Activated T-cell treated with anti-CD3 and anti-CD28 coated beads, Interleukin-2, amount 50 U/mL, for 4 hours (primary cell): ENCODE measurements around the gene MTR. TPM values are rescaled to one million over a fixed set of nuclear protein-coding genes. Genes with fewer than 3 reads are reported as not detected.
"Not testable (repeated sequence)": the region's sequence is repeated elsewhere in the genome, so short reads cannot be mapped to it uniquely, and the experiment has no call there.

ENCODE experiments used
- ATAC-seq, 2 donors: fragments of 200-7000 bp; cut with Tn5 transposase; one replicate each; pipeline ENCODE4 v1.10.0; 2021
- DNase-seq: peaks from one replicate; pipeline ENCODE4 v3.0.0-alpha.2; 2020
- H3K27me3 Mint-ChIP-seq: one replicate; pipeline ENCODE4 v1.8.0; 2021; ENCODE audit warnings: low read depth, mixed read lengths
- H3K36me3 Mint-ChIP-seq: one replicate; pipeline ENCODE4 v1.8.0; 2022; ENCODE audit warnings: mixed read lengths; ENCODE audit not compliant: insufficient read depth
- H3K4me1 Mint-ChIP-seq: one replicate; pipeline ENCODE4 v1.8.0; 2021; ENCODE audit warnings: low read depth, mixed read lengths
- H3K4me3 Mint-ChIP-seq: one replicate; pipeline ENCODE4 v1.8.0; 2021; ENCODE audit warnings: mild to moderate bottlenecking, moderate library complexity, mixed read lengths
- H3K9me3 Mint-ChIP-seq: one replicate; pipeline ENCODE4 v1.8.0; 2021; ENCODE audit warnings: mixed read lengths
- total RNA-seq, 3 donors: library from RNA; stranded (reverse); gene quantifications; one replicate each; pipeline ENCODE4 v1.2.1, GENCODE V29; 2021

The MTR gene
- total RNA-seq, 3 donors from 2014 or later = 34.2 to 40.1 (median 39.0) TPM

- DNase-seq (no peak), ATAC-seq (peak; percentile 53 to 78)
- no peak overlapping the region for H3K4me3 Mint-ChIP-seq
These were observed 110.0 kb downstream of the MTR start for GRCh38 chr1:236904892-236905741.

GRCh38 chr1:236907205-236907604 is 112.1 kb downstream of the MTR start:
- Mint-ChIP-seq H3K36me3 (peaks cover 2% of the 10 kb centered on the region), H3K4me3 (no peak overlapping the region), H3K9me3 (peaks cover 9% of the 10 kb centered on the region), H3K4me1 (peaks cover 5% of the 10 kb centered on the region), H3K27me3 (peaks cover 3% of the 10 kb centered on the region)
- DNase-seq = no peak
- ATAC-seq = no peak

More at GRCh38 chr1:236904892-236905741, 110.0 kb downstream of the MTR start:
- H3K36me3 Mint-ChIP-seq = peaks cover 14% of the 10 kb centered on the region
- no peaks in the 10 kb centered on the region for H3K27me3 Mint-ChIP-seq
- peaks cover 5% of the 10 kb centered on the region for H3K4me1 Mint-ChIP-seq
- H3K9me3 Mint-ChIP-seq = peaks cover 16% of the 10 kb centered on the region

- peaks cover 5% of the 10 kb centered on the region for H3K4me1 Mint-ChIP-seq
- no peaks in the 10 kb centered on the region for H3K36me3 Mint-ChIP-seq
These were observed 113.6 kb downstream of the MTR start for GRCh38 chr1:236908669-236909068.

GRCh38 chr1:236911047-236911446 is 116.0 kb downstream of the MTR start:
- not testable (repeated sequence) for H3K36me3 Mint-ChIP-seq, DNase-seq, ATAC-seq, H3K4me3 Mint-ChIP-seq, H3K4me1 Mint-ChIP-seq, H3K27me3 Mint-ChIP-seq, H3K9me3 Mint-ChIP-seq

More at GRCh38 chr1:236908669-236909068, 113.6 kb downstream of the MTR start:
- H3K9me3 Mint-ChIP-seq = peaks cover 9% of the 10 kb centered on the region
- DNase-seq = no peak
- no peak for ATAC-seq
- peaks cover 3% of the 10 kb centered on the region for H3K27me3 Mint-ChIP-seq
- H3K4me3 Mint-ChIP-seq = no peak overlapping the region

- Mint-ChIP-seq H3K4me1 (no peaks in the 10 kb centered on the region), H3K4me3 (no peak overlapping the region), H3K27me3 (peaks cover 3% of the 10 kb centered on the region), H3K36me3 (peaks cover 4% of the 10 kb centered on the region), H3K9me3 (peaks cover 20% of the 10 kb centered on the region)
- ATAC-seq (peak; percentile 79 to 86), DNase-seq (no peak)
These were observed 118.4 kb downstream of the MTR start for GRCh38 chr1:236913371-236914037.

DNA sequence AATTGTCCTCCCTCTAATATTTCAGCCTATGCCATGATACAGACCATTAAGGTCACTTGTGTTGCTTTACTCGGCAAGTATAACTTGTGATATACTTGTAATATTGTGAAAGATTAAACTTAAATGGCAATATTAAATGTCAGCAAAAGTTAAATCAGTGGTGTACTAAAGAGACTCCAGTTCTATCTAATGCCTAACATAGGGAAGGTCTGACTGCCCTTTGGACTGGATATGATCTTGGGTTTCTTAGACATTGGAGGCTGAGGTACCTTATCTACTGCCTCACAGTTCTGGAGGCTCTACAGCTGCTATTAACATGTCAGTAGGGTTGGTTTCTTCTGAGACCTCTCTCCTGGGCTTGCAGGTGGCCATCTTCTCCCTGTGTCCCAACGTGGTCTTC is 119.3 kb downstream of the MTR start:
- DNase-seq (no peak), ATAC-seq (no peak)
- peaks cover 3% of the 10 kb centered on the region for H3K27me3 Mint-ChIP-seq
- H3K4me1 Mint-ChIP-seq = no peaks in the 10 kb centered on the region
- peaks cover 13% of the 10 kb centered on the region for H3K9me3 Mint-ChIP-seq
- H3K4me3 Mint-ChIP-seq = no peak overlapping the region
- peaks cover 5% of the 10 kb centered on the region for H3K36me3 Mint-ChIP-seq

- ATAC-seq (no peak), DNase-seq (no peak)
- H3K27me3 Mint-ChIP-seq = peaks cover 3% of the 10 kb centered on the region
These were observed 121.2 kb downstream of the MTR start for GRCh38 chr1:236916131-236916800.

DNA sequence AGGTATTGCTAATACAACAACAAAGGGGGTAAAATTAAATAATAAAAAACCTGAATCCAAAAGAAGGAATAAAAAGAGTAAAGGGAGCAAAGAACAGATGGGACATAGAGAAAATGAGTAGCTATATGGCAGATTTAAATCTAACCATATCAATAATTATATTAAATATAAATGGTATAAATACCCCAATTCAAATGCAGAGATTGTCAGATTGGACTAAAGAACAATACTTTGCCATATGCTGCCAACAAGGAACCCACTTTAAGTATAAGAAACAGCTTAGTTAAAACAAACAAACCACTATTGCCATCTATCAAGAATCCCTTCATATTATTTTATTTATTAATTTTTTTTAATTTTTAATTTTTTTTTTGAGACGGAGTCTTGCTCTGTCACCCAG is 122.4 kb downstream of the MTR start:
- DNase-seq (no peak), ATAC-seq (no peak)
- Mint-ChIP-seq H3K4me3 (no peak overlapping the region), H3K36me3 (peaks cover 5% of the 10 kb centered on the region), H3K4me1 (no peaks in the 10 kb centered on the region), H3K9me3 (peaks cover 13% of the 10 kb centered on the region), H3K27me3 (no peaks in the 10 kb centered on the region)

More at GRCh38 chr1:236916131-236916800, 121.2 kb downstream of the MTR start:
- Mint-ChIP-seq H3K4me3 (no peak overlapping the region), H3K4me1 (no peaks in the 10 kb centered on the region), H3K9me3 (peaks cover 13% of the 10 kb centered on the region), H3K36me3 (peaks cover 5% of the 10 kb centered on the region)

- H3K4me3 Mint-ChIP-seq = no peak overlapping the region
These were observed 125.3 kb downstream of the MTR start for GRCh38 chr1:236920286-236920894.

GRCh38 chr1:236921610-236922009 is 126.5 kb downstream of the MTR start:
- no peak for DNase-seq
- H3K9me3 Mint-ChIP-seq = peaks cover 12% of the 10 kb centered on the region
- no peaks in the 10 kb centered on the region for H3K27me3 Mint-ChIP-seq
- no peaks in the 10 kb centered on the region for H3K4me1 Mint-ChIP-seq
- H3K36me3 Mint-ChIP-seq = peaks cover 5% of the 10 kb centered on the region
- ATAC-seq = no peak
- H3K4me3 Mint-ChIP-seq = no peak overlapping the region

More at GRCh38 chr1:236920286-236920894, 125.3 kb downstream of the MTR start:
- Mint-ChIP-seq H3K27me3 (no peaks in the 10 kb centered on the region), H3K9me3 (peaks cover 13% of the 10 kb centered on the region), H3K4me1 (no peaks in the 10 kb centered on the region), H3K36me3 (peaks cover 5% of the 10 kb centered on the region)
- no peak for DNase-seq
- no peak for ATAC-seq

GRCh38 chr1:236922190-236922589 is 127.1 kb downstream of the MTR start:
- no peaks in the 10 kb centered on the region for H3K4me1 Mint-ChIP-seq
- H3K36me3 Mint-ChIP-seq = peaks cover 3% of the 10 kb centered on the region
- DNase-seq (no peak), ATAC-seq (no peak)
- H3K27me3 Mint-ChIP-seq = no peaks in the 10 kb centered on the region
- H3K4me3 Mint-ChIP-seq = no peak overlapping the region
- peaks cover 6% of the 10 kb centered on the region for H3K9me3 Mint-ChIP-seq

DNA sequence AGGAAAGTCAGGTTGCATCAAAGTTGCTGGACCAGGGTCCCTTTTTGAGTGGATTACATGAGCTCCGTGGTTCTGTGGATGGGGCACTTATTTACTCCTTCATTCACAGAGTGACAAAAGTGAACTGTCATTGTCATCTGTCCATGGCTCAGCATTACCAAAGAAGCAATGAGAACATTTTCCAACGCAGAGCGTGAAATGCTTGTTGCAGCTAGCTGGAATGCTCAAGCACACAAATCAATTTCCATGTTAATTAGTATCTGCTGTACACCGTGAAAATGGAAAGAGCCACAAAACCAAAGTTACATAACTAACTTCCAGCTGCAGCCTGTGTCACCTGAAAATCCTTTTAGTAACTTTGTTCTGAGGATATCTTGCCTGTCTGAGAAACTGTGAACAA is 130.3 kb downstream of the MTR start:
- no peak for ATAC-seq

GRCh38 chr1:236930503-236930902 is 135.4 kb downstream of the MTR start:
- H3K4me3 Mint-ChIP-seq = no peak overlapping the region
- H3K27me3 Mint-ChIP-seq = peaks cover 6% of the 10 kb centered on the region
- ATAC-seq (no peak), DNase-seq (no peak)
- H3K9me3 Mint-ChIP-seq = peaks cover 7% of the 10 kb centered on the region
- no peaks in the 10 kb centered on the region for H3K4me1 Mint-ChIP-seq
- H3K36me3 Mint-ChIP-seq = no peaks in the 10 kb centered on the region

More for the DNA sequence above, 130.3 kb downstream of the MTR start:
- peaks cover 7% of the 10 kb centered on the region for H3K9me3 Mint-ChIP-seq
- H3K4me1 Mint-ChIP-seq = no peaks in the 10 kb centered on the region
- no peaks in the 10 kb centered on the region for H3K36me3 Mint-ChIP-seq
- peaks cover 4% of the 10 kb centered on the region for H3K27me3 Mint-ChIP-seq
- DNase-seq = no peak
- no peak overlapping the region for H3K4me3 Mint-ChIP-seq

- Mint-ChIP-seq H3K36me3 (no peaks in the 10 kb centered on the region), H3K4me1 (no peaks in the 10 kb centered on the region), H3K9me3 (no peaks in the 10 kb centered on the region), H3K27me3 (peaks cover 16% of the 10 kb centered on the region), H3K4me3 (no peak overlapping the region)
- DNase-seq (no peak), ATAC-seq (no peak)
These were observed 143.7 kb downstream of the MTR start for GRCh38 chr1:236938760-236939159.
